Suprapubic skin (tissue), 4 donors: ENCODE results near the gene NRCAM.
A peak's percentile ranks its signal among the peaks of the same experiment; 100 is the strongest.

ENCODE experiments used
- POLR2A ChIP-seq, 2 donors: fragments of 450-650 bp; IDR thresholded peaks; one replicate each; pipeline ENCODE4 v1.6.1; 2017; ENCODE audit warnings: antibody characterized with exemption in 2 of 2, mild to moderate bottlenecking in 2 of 2, moderate library complexity in 2 of 2
- POLR2AphosphoS5 ChIP-seq, 3 donors: sonication (generic); formaldehyde crosslinking; IDR thresholded peaks; one replicate each; pipeline ENCODE4 v1.6.1; 2017; ENCODE audit warnings: antibody characterized with exemption in 3 of 3
- TF ChIP-seq, protein P1 (sequence below), 2 donors: fragments of 200-600 bp in 1 of 2; fragments of 450-650 bp in 1 of 2; sonication (generic) in 1 of 2; IDR thresholded peaks; one replicate each; pipeline ENCODE4 v1.5.1; 2016 to 2019; ENCODE audit warnings: antibody characterized with exemption in 2 of 2, mild to moderate bottlenecking in 1 of 2, moderate library complexity in 1 of 2

DNA sequence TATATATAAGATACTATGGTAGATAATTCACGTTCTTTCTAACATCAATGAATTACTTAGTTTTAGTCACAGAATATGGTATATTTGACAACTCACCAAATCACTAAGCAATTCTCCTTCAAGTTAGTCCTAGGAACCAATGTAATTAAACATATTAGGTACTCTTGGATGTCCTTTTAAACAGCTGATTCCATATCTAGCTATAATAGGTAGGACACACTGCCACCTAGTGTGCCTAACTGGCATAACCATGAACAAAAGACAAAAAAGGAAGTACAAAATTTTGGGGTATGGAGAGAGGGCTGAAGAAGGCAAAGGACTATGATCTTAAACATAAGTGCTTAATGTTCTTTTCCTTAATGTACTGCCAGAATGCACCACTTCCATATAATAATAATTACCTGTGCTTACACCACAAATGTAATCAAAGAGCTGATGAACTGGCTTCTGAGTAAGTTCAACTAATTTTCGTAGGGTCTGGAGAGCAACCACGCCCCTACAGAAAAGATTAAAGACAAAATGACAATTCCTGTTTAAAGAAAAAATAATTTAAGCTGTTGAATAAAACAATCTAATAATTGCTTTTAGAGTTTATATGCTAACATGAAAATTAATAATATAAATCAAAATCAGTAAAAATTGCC lies 41.0 kb upstream of the NRCAM start:
- TF ChIP-seq, protein P1, sequence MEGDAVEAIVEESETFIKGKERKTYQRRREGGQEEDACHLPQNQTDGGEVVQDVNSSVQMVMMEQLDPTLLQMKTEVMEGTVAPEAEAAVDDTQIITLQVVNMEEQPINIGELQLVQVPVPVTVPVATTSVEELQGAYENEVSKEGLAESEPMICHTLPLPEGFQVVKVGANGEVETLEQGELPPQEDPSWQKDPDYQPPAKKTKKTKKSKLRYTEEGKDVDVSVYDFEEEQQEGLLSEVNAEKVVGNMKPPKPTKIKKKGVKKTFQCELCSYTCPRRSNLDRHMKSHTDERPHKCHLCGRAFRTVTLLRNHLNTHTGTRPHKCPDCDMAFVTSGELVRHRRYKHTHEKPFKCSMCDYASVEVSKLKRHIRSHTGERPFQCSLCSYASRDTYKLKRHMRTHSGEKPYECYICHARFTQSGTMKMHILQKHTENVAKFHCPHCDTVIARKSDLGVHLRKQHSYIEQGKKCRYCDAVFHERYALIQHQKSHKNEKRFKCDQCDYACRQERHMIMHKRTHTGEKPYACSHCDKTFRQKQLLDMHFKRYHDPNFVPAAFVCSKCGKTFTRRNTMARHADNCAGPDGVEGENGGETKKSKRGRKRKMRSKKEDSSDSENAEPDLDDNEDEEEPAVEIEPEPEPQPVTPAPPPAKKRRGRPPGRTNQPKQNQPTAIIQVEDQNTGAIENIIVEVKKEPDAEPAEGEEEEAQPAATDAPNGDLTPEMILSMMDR (IDR thresholded peaks at IDR 0.05): peak; percentile 71
- TF ChIP-seq POLR2A (IDR thresholded peaks at IDR 0.05) (no peak), POLR2AphosphoS5 (IDR thresholded peaks at IDR 0.05) (no peak)
